HepG2 (cell line): Measurements from ENCODE around the gene SCAPER. TPM values are rescaled to one million over a fixed set of nuclear protein-coding genes. Genes with fewer than 3 reads are reported as not detected.

Experiments
- BCLAF1 ChIP-seq: fragments of 450-650 bp; IDR thresholded peaks from 2 replicates; pipeline ENCODE4 v1.6.1; 2017; ENCODE audit warnings: mild to moderate bottlenecking
- CBX5 ChIP-seq: sonication (generic); formaldehyde crosslinking; IDR thresholded peaks from 2 replicates; pipeline ENCODE4 v1.4.0; 2020; ENCODE audit warnings: missing genetic modification reagents, borderline replicate concordance
- CREB3 ChIP-seq: sonication (generic); formaldehyde crosslinking; IDR thresholded peaks from 2 replicates; pipeline ENCODE4 v1.5.0; 2020; ENCODE audit warnings: missing genetic modification reagents
- FIP1L1 ChIP-seq: fragments of 200-400 bp; formaldehyde crosslinking; IDR thresholded peaks from 2 replicates; pipeline ENCODE4 v1.6.1; 2018; ENCODE audit warnings: low read depth, mild to moderate bottlenecking, low read length, moderate library complexity, borderline replicate concordance; ENCODE audit not compliant: insufficient read depth
- GZF1 ChIP-seq: sonication (generic); formaldehyde crosslinking; IDR thresholded peaks from 2 replicates; pipeline ENCODE4 v1.5.1; 2020; ENCODE audit warnings: mild to moderate bottlenecking, missing genetic modification reagents
- HMGXB3 ChIP-seq: sonication (generic); formaldehyde crosslinking; IDR thresholded peaks from 2 replicates; pipeline ENCODE4 v1.4.0; 2020; ENCODE audit warnings: missing genetic modification reagents, borderline replicate concordance
- MXD4 ChIP-seq: IDR thresholded peaks from 2 replicates; pipeline ENCODE4 v1.6.1; 2016; ENCODE audit warnings: mild to moderate bottlenecking, missing biosample characterization, missing genetic modification reagents
- NFATC3 ChIP-seq: sonication (generic); formaldehyde crosslinking; IDR thresholded peaks from 2 replicates; pipeline ENCODE4 v1.5.1; 2020; ENCODE audit warnings: mild to moderate bottlenecking, missing genetic modification reagents
- NR2F2 ChIP-seq: IDR thresholded peaks from 2 replicates; pipeline ENCODE4 v1.6.1; 2012; ENCODE audit warnings: low read depth, inconsistent platforms, borderline replicate concordance
- PRDM4 ChIP-seq: sonication (generic); formaldehyde crosslinking; IDR thresholded peaks from 2 replicates; pipeline ENCODE4 v1.9.0; 2021; ENCODE audit warnings: missing genetic modification reagents, borderline replicate concordance
- TEF ChIP-seq: sonication (generic); formaldehyde crosslinking; IDR thresholded peaks from 2 replicates; pipeline ENCODE4 v1.5.0; 2020; ENCODE audit warnings: missing genetic modification reagents
- ZBTB21 ChIP-seq: sonication (generic); formaldehyde crosslinking; IDR thresholded peaks from 2 replicates; pipeline ENCODE4 v1.4.0; 2020; ENCODE audit warnings: missing genetic modification reagents
- ZFP37 ChIP-seq: sonication (generic); formaldehyde crosslinking; IDR thresholded peaks from 2 replicates; pipeline ENCODE4 v1.4.0; 2020; ENCODE audit warnings: missing genetic modification reagents, borderline replicate concordance
- ZFYVE20 ChIP-seq: sonication (generic); formaldehyde crosslinking; IDR thresholded peaks from 2 replicates; pipeline ENCODE4 v1.8.0; 2023; ENCODE audit warnings: low read depth, mild to moderate bottlenecking, moderate library complexity, missing genetic modification reagents, borderline replicate concordance
- ZNF138 ChIP-seq: sonication (generic); formaldehyde crosslinking; IDR thresholded peaks from 2 replicates; pipeline ENCODE4 v1.5.0; 2020; ENCODE audit warnings: mild to moderate bottlenecking, low read depth, missing genetic modification reagents
- ZNF468 ChIP-seq: sonication (generic); formaldehyde crosslinking; IDR thresholded peaks from 2 replicates; pipeline ENCODE4 v1.8.0; 2022; ENCODE audit warnings: mild to moderate bottlenecking, moderate library complexity, missing genetic modification reagents
- ZSCAN12 ChIP-seq: sonication (generic); formaldehyde crosslinking; IDR thresholded peaks from 2 replicates; pipeline ENCODE4 v1.9.0; 2021; ENCODE audit warnings: mild to moderate bottlenecking, missing genetic modification reagents
- polyA plus RNA-seq, 8 experiments: library from polyadenylated mRNA; depleted of rRNA in 3 of 8; stranded (reverse) in 7 of 8; unstranded in 1 of 8; fragments of >200 nt; fragmentation: Illumina TruSeq in 4 of 8; extraction: Trizol in 4 of 8; gene quantifications; 2 replicates each; pipeline versions ENCODE4 v1.2.1 to v1.2.3, GENCODE V29; 2011 to 2016; ENCODE audit warnings: low read depth in 4 of 8, missing spikeins in 1 of 8, mixed read lengths in 1 of 8; ENCODE audit not compliant: insufficient read depth in 1 of 8
- total RNA-seq, 5 experiments: library from RNA; depleted of rRNA; stranded (reverse); fragments of >200 nt; fragmentation: Illumina TruSeq; extraction: Trizol; gene quantifications; 2 replicates each; pipeline ENCODE4 v1.2.3, GENCODE V29; 2016; ENCODE audit warnings: low read depth in 1 of 5

SCAPER gene
- total and polyA plus RNA-seq, 2 of the 13 experiments (the other 11 are each of a cell fraction or from before 2014, with no cell fraction given): 4.3 to 10.5 TPM

- TF ChIP-seq FIP1L1 (no peak), MXD4 (no peak), CREB3 (CRISPR knock-in tag) (no peak), NR2F2 (no peak), TEF (CRISPR knock-in tag) (no peak), NFATC3 (CRISPR knock-in tag) (no peak), ZBTB21 (no peak), ZNF138 (CRISPR knock-in tag) (no peak), GZF1 (CRISPR knock-in tag) (0 out of 2 replicates have a peak, but pooled peaks have one; percentile 47), ZNF468 (CRISPR knock-in tag) (no peak), ZFYVE20 (CRISPR knock-in tag) (no peak), BCLAF1 (no peak), ZSCAN12 (CRISPR knock-in tag) (no peak), CBX5 (CRISPR knock-in tag) (no peak), PRDM4 (no peak), ZFP37 (no peak; the same call in 1 of the 2 replicates), HMGXB3 (no peak)
Measured at GRCh38 chr15:76345880-76346668, 559.1 kb downstream of the SCAPER start (continued).
